NT2/D1 (cell line): ENCODE measurements around the gene RDH5.

Source experiments
- YY1 ChIP-seq: IDR thresholded peaks from 2 replicates; pipeline ENCODE4 v1.6.1; 2011; ENCODE audit not compliant: insufficient read length, insufficient read depth
- ZNF274 ChIP-seq: IDR thresholded peaks from 2 replicates; pipeline ENCODE4 v1.6.1; 2011; ENCODE audit warnings: mild to moderate bottlenecking, low read depth, low read length

DNA sequence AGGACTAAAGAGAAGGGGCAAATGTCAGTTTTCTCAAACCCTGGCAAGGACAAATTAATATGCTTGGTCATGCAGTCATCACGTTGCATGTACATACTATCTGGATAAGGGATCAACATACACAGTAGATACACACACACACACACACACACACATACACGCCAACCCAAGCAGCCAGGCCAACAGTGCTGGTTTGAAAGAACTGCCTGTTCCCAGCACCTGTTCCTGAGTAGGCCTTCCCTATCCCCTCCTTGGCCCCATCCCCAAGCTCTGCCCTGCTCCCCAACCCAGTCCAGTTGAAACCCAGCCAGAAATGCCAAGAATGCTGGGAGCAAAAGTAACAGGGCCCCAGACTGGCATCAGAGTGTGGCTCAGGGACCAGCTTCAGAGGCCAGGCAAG, 16.9 kb upstream of the RDH5 start:
- TF ChIP-seq YY1 (no peak), ZNF274 (no peak)
